GM18858 (cell line): ENCODE results near the gene TUB.

ENCODE experiments used
- ATAC-seq: cut with Tn5 transposase; IDR thresholded peaks from one replicate; pipeline ENCODE4 v1.9.1; 2021; ENCODE audit not compliant: unreplicated experiment

The TUB gene

GRCh38 chr11:8105133-8105532, 24.1 kb downstream of the TUB start:
- no peak for ATAC-seq

GRCh38 chr11:8105666-8106065, 24.7 kb downstream of the TUB start:
- ATAC-seq = no peak

GRCh38 chr11:8106679-8107078, 25.7 kb downstream of the TUB start:
- ATAC-seq = no peak

GRCh38 chr11:8107642-8108041, 26.6 kb downstream of the TUB start:
- ATAC-seq = no peak

- no peak for ATAC-seq
Measured at GRCh38 chr11:8108421-8108820, 27.4 kb downstream of the TUB start.

- no peak for ATAC-seq
Measured at GRCh38 chr11:8109675-8110074, 28.7 kb downstream of the TUB start.

GRCh38 chr11:8110396-8110795, 29.4 kb downstream of the TUB start:
- no peak for ATAC-seq

GRCh38 chr11:8111636-8112035, 30.6 kb downstream of the TUB start:
- no peak for ATAC-seq

GRCh38 chr11:8122173-8122764, 41.3 kb downstream of the TUB start:
- no peak for ATAC-seq

GRCh38 chr11:8126649-8127289, 45.8 kb downstream of the TUB start:
- no peak for ATAC-seq

- no peak for ATAC-seq
Measured at GRCh38 chr11:8127447-8127846, 46.4 kb downstream of the TUB start.

- ATAC-seq = no peak
Measured at GRCh38 chr11:8138526-8138925, 57.5 kb downstream of the TUB start.

GRCh38 chr11:8149726-8150125, 68.7 kb downstream of the TUB start:
- ATAC-seq = no peak
